ENCODE results near the gene MYO5B.
A peak's percentile ranks its signal among the peaks of the same experiment; 100 is the strongest.
"Not testable (repeated sequence)": the region's sequence is repeated elsewhere in the genome, so short reads cannot be mapped to it uniquely, and the experiment has no call there.

Gene MYO5B

GRCh38 chr18:50194631-50195532 lies at the start of gene MYO5B:
Gene MYO5B (minus strand): TSS chr18:50195147. CDS start chr18:50194793, 354 bp downstream.
- peak; percentile 99 for DNase-seq

GRCh38 chr18:50241768-50242167 lies 46.8 kb upstream of the MYO5B start:
- not testable (repeated sequence) for DNase-seq

- DNase-seq, result peak; percentile 46
Measured at GRCh38 chr18:50240080-50240563, 45.2 kb upstream of the MYO5B start.

- DNase-seq, result no peak
Measured at GRCh38 chr18:50232419-50232818, 37.5 kb upstream of the MYO5B start.

GRCh38 chr18:50231621-50232020 lies 36.7 kb upstream of the MYO5B start:
- peak; percentile 47 for DNase-seq

GRCh38 chr18:50220249-50220648 lies 25.3 kb upstream of the MYO5B start:
- not testable (repeated sequence) for DNase-seq

GRCh38 chr18:50218432-50219197 lies 23.7 kb upstream of the MYO5B start:
- peak; percentile 77 for DNase-seq

GRCh38 chr18:50209311-50209710 lies 14.4 kb upstream of the MYO5B start:
- no peak for DNase-seq

- DNase-seq, result no peak
Measured at GRCh38 chr18:50207722-50208121, 12.8 kb upstream of the MYO5B start.

GRCh38 chr18:50203801-50204604 lies 9.1 kb upstream of the MYO5B start:
- DNase-seq, result peak; percentile 94

- no peak for DNase-seq
Measured at GRCh38 chr18:50201476-50202018, 6.6 kb upstream of the MYO5B start.

GRCh38 chr18:50199921-50200320 lies 5.0 kb upstream of the MYO5B start:
- DNase-seq, result no peak

GRCh38 chr18:50199346-50199855 lies 4.5 kb upstream of the MYO5B start:
- DNase-seq, result no peak

- DNase-seq, result no peak
Measured at GRCh38 chr18:50196261-50196660, 1.3 kb upstream of the MYO5B start.

GRCh38 chr18:50195689-50196088 lies 742 bp upstream of the MYO5B start:
- DNase-seq, result no peak

- DNase-seq, result peak; percentile 71
Measured at GRCh38 chr18:50193796-50194630, 934 bp downstream of the MYO5B start.

GRCh38 chr18:50192995-50193795 lies 1.8 kb downstream of the MYO5B start:
- DNase-seq, result peak; percentile 70

- DNase-seq, result no peak
Measured at GRCh38 chr18:50190926-50191325, 4.0 kb downstream of the MYO5B start.

GRCh38 chr18:50190236-50190635 lies 4.7 kb downstream of the MYO5B start:
- DNase-seq, result peak; percentile 23

- DNase-seq, result no peak
Measured at GRCh38 chr18:50189160-50189559, 5.8 kb downstream of the MYO5B start.
